NCI-H2171 treated with DMSO at 0.1 percent for 48 hours (cell line): Measurements from ENCODE around the gene SLC26A6.

Source experiments
- DNase-seq: peaks from one replicate; lab custom pipeline; 2025; lab: John Stamatoyannopoulos, UW

Gene SLC26A6

GRCh38 chr3:48660800-48661400, 25.6 kb upstream of the SLC26A6 start:
- DNase-seq: no peak

GRCh38 chr3:48656841-48657281, 21.6 kb upstream of the SLC26A6 start:
- DNase-seq: no peak

GRCh38 chr3:48656061-48656840, 21.0 kb upstream of the SLC26A6 start:
- no peak for DNase-seq

GRCh38 chr3:48655606-48656005, 20.3 kb upstream of the SLC26A6 start:
- no peak for DNase-seq

- DNase-seq: no peak
These were observed 19.8 kb upstream of the SLC26A6 start for GRCh38 chr3:48655063-48655462.

- DNase-seq: no peak
These were observed 17.9 kb upstream of the SLC26A6 start for GRCh38 chr3:48652923-48653715.

DNA sequence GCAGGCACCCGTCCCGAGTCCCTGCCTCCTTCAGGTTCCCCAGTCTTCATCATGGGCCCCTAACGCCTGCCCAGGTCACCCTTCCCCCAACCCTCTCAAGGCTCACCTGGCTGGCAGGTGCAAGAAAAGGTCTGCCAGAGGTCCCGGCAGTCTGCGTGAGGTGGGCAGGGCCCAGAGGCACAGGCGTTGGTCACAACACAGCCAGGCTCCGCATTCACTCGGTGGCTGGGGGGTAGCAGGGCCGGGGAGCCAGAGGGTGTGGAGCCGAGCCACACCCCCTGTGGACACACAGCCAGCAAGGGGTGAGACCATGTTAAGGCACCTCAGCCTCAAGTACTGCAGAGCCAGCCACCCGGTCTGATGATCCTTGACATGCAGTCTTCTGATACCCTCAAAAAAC, 16.5 kb upstream of the SLC26A6 start:
- no peak for DNase-seq

DNA sequence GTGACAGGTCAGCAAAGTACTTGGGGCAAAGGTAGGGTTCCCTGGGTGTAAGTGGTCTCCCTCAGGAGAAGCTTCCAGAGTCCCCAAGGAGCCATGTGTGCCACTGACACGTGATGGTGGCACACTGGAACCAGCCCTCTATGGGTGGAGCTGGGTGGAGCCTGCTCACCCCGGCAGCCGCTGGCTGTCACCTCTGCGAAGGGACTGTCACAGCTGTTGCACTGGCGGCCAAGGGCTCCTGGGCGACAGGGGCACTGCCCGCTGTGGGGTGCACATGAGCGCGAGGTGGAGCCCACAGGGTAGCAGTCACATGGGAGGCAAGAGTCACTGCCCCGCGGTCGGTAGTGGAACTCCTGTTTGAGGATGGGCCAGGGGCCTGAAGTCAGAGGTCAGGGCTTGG, 15.5 kb upstream of the SLC26A6 start:
- DNase-seq: no peak

DNA sequence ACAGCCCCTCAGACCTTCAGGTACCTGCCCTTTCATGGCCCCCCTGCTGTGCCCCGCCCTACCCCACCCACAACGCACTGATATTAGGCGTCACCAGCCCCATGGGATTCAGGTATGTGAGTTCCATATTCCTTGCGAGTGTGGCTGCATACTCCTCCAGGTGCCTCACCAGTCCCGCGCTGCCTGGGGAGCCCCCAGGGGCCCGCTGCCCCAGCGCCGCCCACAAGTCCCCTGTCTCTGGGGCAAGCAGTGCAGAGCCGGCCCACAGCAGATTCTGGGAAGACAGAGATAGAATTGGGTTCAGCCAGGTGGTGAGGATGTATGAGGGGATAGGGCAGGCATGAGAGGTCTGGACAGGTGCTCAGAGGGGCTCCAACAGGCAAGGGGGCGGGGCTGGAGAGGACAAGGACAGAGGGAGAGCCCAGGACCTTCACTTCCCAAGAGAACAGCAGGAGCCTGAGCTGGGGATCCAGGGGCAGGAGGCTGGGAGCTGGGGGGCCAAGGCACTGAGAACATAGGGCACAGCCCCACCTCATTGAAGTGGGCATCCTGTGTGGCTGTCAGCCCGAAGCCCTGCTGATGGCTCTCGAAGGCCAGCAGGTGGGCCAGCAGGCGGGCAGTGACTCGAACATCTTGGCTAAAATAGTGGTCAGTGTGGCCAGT, 13.1 kb upstream of the SLC26A6 start:
- DNase-seq: no peak

- DNase-seq: no peak
These were observed 12.5 kb upstream of the SLC26A6 start for GRCh38 chr3:48647714-48648113.

GRCh38 chr3:48644898-48645760, 9.9 kb upstream of the SLC26A6 start:
- no peak for DNase-seq

GRCh38 chr3:48642605-48643004, 7.3 kb upstream of the SLC26A6 start:
- DNase-seq: no peak

GRCh38 chr3:48641396-48641795, 6.1 kb upstream of the SLC26A6 start:
- DNase-seq: no peak

- DNase-seq: no peak
These were observed 4.8 kb upstream of the SLC26A6 start for GRCh38 chr3:48639944-48640606.

DNA sequence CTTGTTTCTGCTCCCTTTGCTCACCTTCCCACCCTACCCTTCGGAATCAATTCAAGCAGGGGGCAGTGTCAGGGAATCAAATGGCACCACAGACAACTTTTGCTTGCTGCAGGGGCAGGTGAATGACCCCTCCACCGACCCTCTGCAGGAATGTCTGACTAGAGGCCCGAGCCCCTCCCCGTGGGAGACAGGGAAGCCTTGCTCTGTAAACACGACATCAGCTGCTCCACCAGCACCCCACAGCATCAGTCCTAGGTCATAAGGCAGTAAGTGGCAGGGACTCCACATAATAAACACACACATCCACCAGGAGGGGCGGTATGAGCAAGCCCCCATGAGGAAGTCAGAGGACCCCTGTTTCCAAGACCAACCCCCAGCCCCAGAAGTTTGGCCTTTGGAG, 2.0 kb upstream of the SLC26A6 start:
- DNase-seq: no peak

GRCh38 chr3:48636149-48636655, 941 bp upstream of the SLC26A6 start:
- no peak for DNase-seq

DNA sequence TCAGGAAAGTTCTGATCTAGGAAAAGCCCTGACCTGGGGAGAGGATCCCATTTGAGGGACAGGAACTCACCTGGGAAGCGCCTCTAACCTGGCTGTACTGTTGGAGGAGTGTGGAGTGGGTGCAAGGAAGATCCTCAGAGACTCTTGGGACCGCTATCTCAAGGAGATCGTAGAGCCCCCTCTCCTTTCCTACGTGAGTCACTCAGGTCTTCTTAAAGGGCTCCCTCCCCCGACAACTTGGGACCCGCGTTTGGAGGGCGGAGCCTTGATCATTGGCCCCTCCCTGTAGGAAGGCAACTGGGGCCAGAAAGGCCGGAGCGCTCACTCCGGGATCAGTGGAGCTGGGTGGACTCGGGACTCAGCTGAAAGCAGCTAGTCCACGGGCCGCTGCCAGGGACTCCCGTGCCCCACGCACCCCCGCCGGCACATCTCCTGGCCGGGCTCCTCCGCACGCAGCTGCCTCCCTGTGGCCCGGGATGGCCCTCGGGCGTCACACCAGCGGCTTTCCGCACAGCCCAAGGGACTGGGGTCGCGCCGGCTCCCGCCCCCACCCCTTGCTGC, 520 bp downstream of the SLC26A6 start:
- peak; percentile 1 for DNase-seq

DNA sequence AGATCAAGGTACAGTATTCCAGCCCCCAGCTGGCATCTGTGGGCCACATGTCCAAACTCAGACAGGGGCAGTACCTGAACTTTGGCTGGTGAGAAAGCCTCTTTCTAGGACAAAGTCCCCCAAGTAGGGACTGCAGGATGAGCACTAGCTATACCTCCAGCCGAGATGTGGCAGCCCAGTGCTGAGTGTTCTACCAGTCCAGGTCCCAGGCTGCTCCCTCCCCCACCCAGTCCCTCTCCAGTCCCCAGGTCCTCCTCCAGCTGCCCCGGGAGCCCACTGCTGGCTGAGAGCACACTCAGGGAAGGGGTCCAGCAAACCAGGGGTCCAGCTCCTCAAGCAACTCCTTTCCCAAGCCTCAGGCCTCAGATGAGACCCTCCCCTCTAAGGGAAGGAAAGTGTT, 1.5 kb downstream of the SLC26A6 start:
- no peak for DNase-seq

DNA sequence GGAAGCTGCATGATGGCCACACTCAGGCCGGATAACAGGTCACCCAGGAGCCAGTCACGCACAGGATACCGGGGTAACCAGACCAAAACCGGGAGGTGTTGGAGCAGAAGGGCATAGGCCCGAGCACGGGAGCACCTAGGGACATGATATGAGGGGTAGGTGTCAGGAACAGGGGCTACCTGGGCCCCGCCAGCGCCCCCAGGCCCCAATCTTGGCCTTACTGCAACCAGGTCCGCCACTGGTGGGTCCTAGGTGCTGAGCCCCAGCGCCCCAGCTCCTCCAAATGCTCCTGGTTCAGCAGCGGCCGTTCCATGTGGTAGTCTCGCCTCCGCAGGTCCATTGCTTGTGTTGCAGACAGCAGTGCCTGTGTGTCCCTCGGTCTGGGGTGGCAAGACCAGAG, 2.0 kb downstream of the SLC26A6 start:
- no peak for DNase-seq
